Neural crest cell (in vitro differentiated cells): ENCODE results near the gene AUH. TPM values are rescaled to one million over a fixed set of nuclear protein-coding genes. Genes with fewer than 3 reads are reported as not detected.

ENCODE experiments used
- DNase-seq: peaks from one replicate; pipeline ENCODE4 v3.0.0; 2021; ENCODE audit warnings: low read depth, mixed read lengths, low spot score
- H3K27ac Mint-ChIP-seq: one replicate; pipeline ENCODE4 v1.8.0; 2021; ENCODE audit warnings: mild to moderate bottlenecking, mixed read lengths; ENCODE audit not compliant: unreplicated experiment
- H3K27me3 Mint-ChIP-seq: 2 replicates; pipeline ENCODE4 v1.8.0; 2021; ENCODE audit warnings: low read depth, mild to moderate bottlenecking, mixed read lengths
- H3K36me3 Mint-ChIP-seq: 2 replicates; pipeline ENCODE4 v1.8.0; 2021; ENCODE audit warnings: low read depth, mild to moderate bottlenecking, mixed read lengths
- H3K4me1 Mint-ChIP-seq: 2 replicates; pipeline ENCODE4 v1.8.0; 2021; ENCODE audit warnings: mixed read lengths
- H3K4me3 Mint-ChIP-seq: one replicate; pipeline ENCODE4 v1.8.0; 2021; ENCODE audit warnings: mild to moderate bottlenecking, mixed read lengths
- H3K9me3 Mint-ChIP-seq: 2 replicates; pipeline ENCODE4 v1.8.0; 2021; ENCODE audit warnings: mixed read lengths
- total RNA-seq: library from RNA; stranded (reverse); gene quantifications from 2 replicates; pipeline ENCODE4 v1.2.1, GENCODE V29; 2021
- TF ChIP-seq, protein P1 (sequence below): fragments of 200-600 bp; sonication (generic); conservative IDR thresholded peaks from 2 replicates; pipeline ENCODE4 v1.5.0; 2021; ENCODE audit warnings: antibody characterized with exemption, mild to moderate bottlenecking

AUH gene
- total RNA-seq, 1 donor from 2014 or later: 10.8 TPM

GRCh38 chr9:91285729-91286353 lies 75.9 kb downstream of the AUH start:
- Mint-ChIP-seq H3K9me3 (no peaks in the 10 kb centered on the region), H3K4me1 (no peaks in the 10 kb centered on the region)
- TF ChIP-seq, protein P1, sequence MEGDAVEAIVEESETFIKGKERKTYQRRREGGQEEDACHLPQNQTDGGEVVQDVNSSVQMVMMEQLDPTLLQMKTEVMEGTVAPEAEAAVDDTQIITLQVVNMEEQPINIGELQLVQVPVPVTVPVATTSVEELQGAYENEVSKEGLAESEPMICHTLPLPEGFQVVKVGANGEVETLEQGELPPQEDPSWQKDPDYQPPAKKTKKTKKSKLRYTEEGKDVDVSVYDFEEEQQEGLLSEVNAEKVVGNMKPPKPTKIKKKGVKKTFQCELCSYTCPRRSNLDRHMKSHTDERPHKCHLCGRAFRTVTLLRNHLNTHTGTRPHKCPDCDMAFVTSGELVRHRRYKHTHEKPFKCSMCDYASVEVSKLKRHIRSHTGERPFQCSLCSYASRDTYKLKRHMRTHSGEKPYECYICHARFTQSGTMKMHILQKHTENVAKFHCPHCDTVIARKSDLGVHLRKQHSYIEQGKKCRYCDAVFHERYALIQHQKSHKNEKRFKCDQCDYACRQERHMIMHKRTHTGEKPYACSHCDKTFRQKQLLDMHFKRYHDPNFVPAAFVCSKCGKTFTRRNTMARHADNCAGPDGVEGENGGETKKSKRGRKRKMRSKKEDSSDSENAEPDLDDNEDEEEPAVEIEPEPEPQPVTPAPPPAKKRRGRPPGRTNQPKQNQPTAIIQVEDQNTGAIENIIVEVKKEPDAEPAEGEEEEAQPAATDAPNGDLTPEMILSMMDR: no peak

DNA sequence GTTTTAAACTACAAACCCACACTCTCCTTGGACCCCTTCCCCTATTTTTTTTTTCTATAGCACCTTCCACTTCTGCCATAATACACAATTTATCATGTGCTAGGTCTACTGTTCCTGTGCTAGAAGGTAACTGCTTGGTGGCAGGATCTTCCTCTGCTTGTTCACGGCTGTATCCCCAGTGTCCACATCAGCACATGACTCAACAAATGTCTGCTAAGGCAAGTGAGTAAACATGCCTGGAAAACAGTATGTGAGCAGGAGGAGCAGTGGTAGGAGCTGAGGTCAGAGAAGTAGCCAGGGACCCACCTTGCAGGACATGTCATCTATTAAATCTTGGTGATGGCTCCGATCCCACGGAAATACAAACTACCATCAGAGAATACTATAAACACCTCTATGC lies 79.4 kb downstream of the AUH start:
- peaks cover 5% of the 10 kb centered on the region for H3K36me3 Mint-ChIP-seq
- H3K27me3 Mint-ChIP-seq: no peaks in the 10 kb centered on the region
- H3K27ac Mint-ChIP-seq: no peak overlapping the region
- no peaks in the 10 kb centered on the region for H3K9me3 Mint-ChIP-seq
- H3K4me1 Mint-ChIP-seq: no peaks in the 10 kb centered on the region
- TF ChIP-seq, protein P1: no peak
- no peak for DNase-seq
- H3K4me3 Mint-ChIP-seq: no peak overlapping the region

More at GRCh38 chr9:91285729-91286353, 75.9 kb downstream of the AUH start:
- Mint-ChIP-seq H3K4me3 (no peak overlapping the region), H3K36me3 (peaks cover 5% of the 10 kb centered on the region), H3K27ac (no peak overlapping the region), H3K27me3 (no peaks in the 10 kb centered on the region)
- DNase-seq: no peak

GRCh38 chr9:91279296-91280204 lies 82.2 kb downstream of the AUH start:
- Mint-ChIP-seq H3K27ac (peak overlapping the region; percentile 23), H3K36me3 (peaks cover 7% of the 10 kb centered on the region), H3K27me3 (no peaks in the 10 kb centered on the region), H3K4me3 (no peak overlapping the region), H3K4me1 (no peaks in the 10 kb centered on the region), H3K9me3 (no peaks in the 10 kb centered on the region)
- no peak for DNase-seq
- TF ChIP-seq, protein P1: no peak

DNA sequence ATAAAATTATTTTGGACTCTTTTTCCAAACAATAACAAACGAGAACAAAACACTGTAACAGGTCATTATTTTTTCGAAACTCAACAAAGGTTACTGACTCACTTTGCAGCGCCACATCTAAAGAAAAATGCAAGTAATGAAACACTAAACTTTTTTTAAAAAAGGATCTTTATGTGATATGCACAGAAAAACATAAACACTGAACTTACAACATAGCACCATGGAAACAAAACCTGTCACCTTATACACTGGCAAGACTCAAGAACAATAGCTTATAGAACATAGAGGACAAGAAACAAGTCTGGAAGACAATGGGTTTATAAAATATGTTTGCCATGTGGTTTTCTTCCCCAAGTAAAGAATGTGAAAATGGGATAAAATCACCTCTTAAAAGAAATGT lies 85.2 kb downstream of the AUH start:
- no peak for DNase-seq
- Mint-ChIP-seq H3K36me3 (peaks cover 2% of the 10 kb centered on the region), H3K27ac (no peak overlapping the region), H3K9me3 (no peaks in the 10 kb centered on the region), H3K4me1 (no peaks in the 10 kb centered on the region), H3K4me3 (no peak overlapping the region), H3K27me3 (no peaks in the 10 kb centered on the region)
- TF ChIP-seq, protein P1: no peak

DNA sequence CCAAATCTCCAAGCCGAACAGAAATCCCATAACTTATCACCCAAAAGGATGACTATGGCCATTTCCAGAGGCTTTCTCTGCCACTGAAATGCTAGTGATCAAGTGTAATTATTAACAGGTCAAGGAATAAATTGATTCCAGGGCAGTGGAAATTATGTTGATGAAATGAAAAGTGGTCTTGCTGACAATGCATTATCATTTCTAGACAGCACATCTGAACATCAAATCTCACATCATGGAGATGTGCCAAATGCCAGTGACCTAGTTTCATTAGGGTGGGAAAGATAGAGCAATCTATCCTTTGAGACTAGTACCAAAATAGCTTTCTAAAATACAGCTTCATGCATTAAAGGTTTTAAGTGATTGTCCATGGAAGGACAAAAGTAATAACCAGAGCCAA lies 86.1 kb downstream of the AUH start:
- H3K27ac Mint-ChIP-seq: no peak overlapping the region
- no peaks in the 10 kb centered on the region for H3K9me3 Mint-ChIP-seq
- no peak for DNase-seq
- H3K4me3 Mint-ChIP-seq: no peak overlapping the region
- no peaks in the 10 kb centered on the region for H3K27me3 Mint-ChIP-seq
- H3K4me1 Mint-ChIP-seq: no peaks in the 10 kb centered on the region
- H3K36me3 Mint-ChIP-seq: peaks cover 2% of the 10 kb centered on the region
- TF ChIP-seq, protein P1: no peak
